GM10248 (cell line): ENCODE measurements around the gene ZNF181.

Experiments used
- CTCF ChIA-PET: fragments of 300-600 bp; sonication (Branson Sonifier 250); formaldehyde crosslinking; extraction: SDS; loops from one replicate; lab custom pipeline; 2021; ENCODE audit warnings: antibody characterized with exemption; lab: Yijun Ruan, JAX
- POLR2A ChIA-PET: fragments of 350-650 bp; sonication (Branson Sonifier 250); formaldehyde crosslinking; extraction: SDS; loops from one replicate; lab custom pipeline; 2020; ENCODE audit warnings: antibody characterized with exemption; lab: Yijun Ruan, JAX
- DNase-seq: peaks from one replicate; pipeline ENCODE4 v3.0.0; 2012; ENCODE audit errors: extremely low spot score
- CTCF ChIP-seq: IDR thresholded peaks from 2 replicates; pipeline ENCODE4 v1.5.1; 2012; ENCODE audit warnings: mild to moderate bottlenecking, low read depth; ENCODE audit errors: extremely low read depth, missing control alignments, control extremely low read depth

ZNF181 gene

GRCh38 chr19:34773555-34773864 is 39.5 kb downstream of the ZNF181 start:
- CTCF ChIA-PET = no interaction called here

GRCh38 chr19:34774857-34775256 is 40.8 kb downstream of the ZNF181 start:
- TF ChIP-seq CTCF = no peak
- CTCF ChIA-PET = no interaction called here

More at GRCh38 chr19:34773555-34773864, 39.5 kb downstream of the ZNF181 start:
- DNase-seq = no peak
- no peak for TF ChIP-seq CTCF
- POLR2A ChIA-PET = no interaction called here

GRCh38 chr19:34778342-34778741 is 44.3 kb downstream of the ZNF181 start:
- CTCF ChIA-PET = interaction anchor here (1.0 kb wide), 1 partner anchor 13 kb away, joined by 3 read pairs; no protein-coding TSS in a partner anchor
- POLR2A ChIA-PET = no interaction called here
- DNase-seq = no peak
- no peak for TF ChIP-seq CTCF

More at GRCh38 chr19:34774857-34775256, 40.8 kb downstream of the ZNF181 start:
- no peak for DNase-seq
- POLR2A ChIA-PET = no interaction called here

- TF ChIP-seq CTCF = no peak
- DNase-seq = no peak
- ChIA-PET CTCF (no interaction called here), POLR2A (no interaction called here)
Observed at GRCh38 chr19:34779652-34780051, 45.6 kb downstream of the ZNF181 start.

GRCh38 chr19:34786236-34786635 is 52.2 kb downstream of the ZNF181 start:
- CTCF ChIA-PET = no interaction called here
- DNase-seq = no peak
- TF ChIP-seq CTCF = no peak
- POLR2A ChIA-PET = no interaction called here

GRCh38 chr19:34787059-34787824 is 53.2 kb downstream of the ZNF181 start:
- no peak for TF ChIP-seq CTCF
- CTCF ChIA-PET = no interaction called here
- POLR2A ChIA-PET = no interaction called here
- DNase-seq = no peak
